ENCODE results near the gene MGAT5.

MGAT5 gene

DNA sequence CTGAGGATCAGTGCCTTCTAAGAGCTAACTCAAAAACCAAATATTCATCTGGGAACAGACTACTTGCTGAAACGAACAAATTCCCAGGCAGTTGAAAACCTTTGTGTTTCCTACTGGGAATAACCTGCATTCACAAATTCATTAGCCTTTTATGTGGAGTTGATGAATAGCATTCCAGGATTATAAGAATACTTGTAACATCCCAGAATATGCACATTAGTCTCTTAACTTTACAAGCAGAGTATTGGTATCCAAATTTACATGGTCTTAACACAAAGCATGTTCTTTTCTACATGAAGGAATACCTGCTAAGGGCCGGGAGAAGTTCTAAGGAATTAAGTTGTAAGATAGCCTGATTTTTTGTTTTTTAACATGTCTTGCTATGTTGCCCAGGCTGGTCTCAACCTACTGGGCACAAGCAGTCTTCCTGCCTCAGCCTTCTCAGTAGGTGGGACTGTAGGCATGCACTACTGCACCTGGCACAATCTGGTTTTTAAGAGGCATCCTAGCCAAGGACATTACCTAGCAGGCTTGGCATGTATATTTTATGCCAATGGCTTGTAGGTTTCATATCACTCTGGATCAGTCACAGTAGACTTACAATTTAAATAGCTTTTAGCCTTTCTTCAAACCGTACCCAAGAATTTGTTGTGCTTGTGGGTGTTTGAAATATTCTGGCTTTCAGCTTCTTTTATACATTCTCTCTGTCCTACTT lies 50.7 kb downstream of the MGAT5 start:
- DNase-seq (ENCODE audit: low read depth in 2 of 2) = no peak

DNA sequence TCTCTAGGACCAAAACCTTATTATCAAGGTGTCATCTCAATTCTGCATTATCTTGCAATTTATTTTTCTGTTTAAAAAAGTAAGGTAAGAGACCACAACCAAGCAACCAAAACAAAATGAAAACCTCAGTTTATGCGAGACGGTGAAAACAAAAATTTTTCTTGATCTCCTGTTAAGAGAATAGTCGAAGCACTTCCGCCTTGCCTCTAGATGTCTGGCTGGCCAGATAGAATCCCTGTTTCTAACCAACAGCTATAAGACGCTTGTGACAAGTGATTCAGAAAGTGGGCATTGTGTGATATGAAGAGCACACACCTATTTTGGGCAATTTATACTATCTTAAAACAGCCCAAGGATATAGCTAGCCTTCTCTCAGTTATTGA lies 51.2 kb downstream of the MGAT5 start:
- DNase-seq (ENCODE audit: low read depth in 2 of 2) = no peak

DNA sequence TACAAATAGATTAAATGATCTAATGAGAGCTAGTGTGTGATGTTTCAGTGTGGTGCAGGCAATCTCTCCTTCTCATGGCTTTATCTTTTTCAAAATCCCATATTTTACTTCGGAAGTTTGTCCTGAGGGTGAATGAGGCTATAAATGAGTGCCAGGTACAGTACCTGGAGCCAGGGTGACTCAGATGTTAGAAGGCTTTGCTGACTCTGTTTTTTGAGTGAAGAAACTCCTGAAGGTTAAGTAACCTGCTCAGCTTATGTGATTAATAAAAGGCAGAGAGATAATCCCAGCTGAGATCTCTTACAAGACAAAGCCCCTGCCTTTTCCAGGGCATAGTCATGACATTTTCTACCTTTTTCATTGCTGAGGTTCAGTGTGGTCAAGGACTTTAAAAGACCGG lies 52.6 kb downstream of the MGAT5 start:
- no peak for DNase-seq (ENCODE audit: low read depth in 2 of 2)

DNA sequence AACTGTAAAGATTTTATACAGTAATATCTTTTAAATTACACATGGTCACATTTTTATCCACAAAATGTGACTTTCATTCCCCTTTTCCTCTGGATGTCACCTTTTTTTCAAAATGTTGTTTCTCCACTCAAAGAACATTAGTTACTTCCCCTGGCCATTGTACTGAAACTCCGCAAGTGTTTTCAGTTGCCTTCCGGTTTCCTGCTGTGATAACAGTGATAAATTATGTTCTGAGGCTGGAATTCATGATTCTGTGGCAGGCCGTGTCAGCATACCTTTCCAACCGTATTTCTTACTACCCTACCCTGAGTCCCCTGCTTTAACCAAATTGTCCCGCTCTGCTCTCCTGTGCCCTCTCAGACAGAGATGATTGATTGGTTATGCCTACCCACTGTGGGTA lies 53.5 kb downstream of the MGAT5 start:
- no peak for DNase-seq (ENCODE audit: low read depth in 2 of 2)

DNA sequence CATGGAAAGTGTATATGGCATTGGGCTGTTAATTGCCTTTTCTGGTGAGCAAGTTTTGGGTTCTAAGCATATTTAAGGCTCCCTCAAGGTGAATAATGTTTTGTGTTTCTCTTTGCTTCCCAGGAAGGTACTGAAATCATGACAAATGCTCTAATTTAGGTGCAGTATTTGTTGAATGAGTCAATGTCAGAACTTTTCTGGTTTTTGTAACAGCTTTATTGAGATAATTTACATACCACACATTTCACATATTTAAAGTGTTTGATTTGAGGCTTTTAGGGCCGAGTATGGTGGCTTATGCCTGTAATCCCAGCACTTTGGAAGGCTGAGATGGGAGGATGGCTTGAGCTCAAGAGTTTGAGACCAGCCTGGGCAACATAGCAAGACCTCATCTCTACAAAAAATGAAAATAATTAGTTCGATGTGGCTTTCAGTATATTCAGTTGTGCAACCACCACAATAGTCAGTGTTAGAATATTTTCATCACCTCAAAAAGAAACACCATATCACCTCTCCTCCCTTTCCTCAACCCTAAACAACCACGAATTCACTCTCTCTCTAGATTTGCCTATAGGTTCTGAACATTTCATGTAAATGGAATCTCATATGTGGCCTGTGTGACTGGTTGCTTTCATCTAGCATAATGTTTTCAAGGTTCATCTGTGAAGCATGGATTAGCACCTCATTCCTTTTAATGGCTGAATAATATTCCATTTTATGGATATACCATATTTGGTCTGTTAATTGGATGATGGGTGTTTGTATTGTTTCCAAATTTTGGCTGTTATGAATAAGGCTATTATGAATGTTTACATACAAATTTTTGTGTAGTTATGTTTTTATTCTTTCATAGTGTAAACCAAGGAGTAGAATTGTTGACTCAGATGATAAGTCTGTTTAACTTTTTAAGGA lies 54.9 kb downstream of the MGAT5 start:
- DNase-seq (ENCODE audit: low read depth in 2 of 2) = no peak

DNA sequence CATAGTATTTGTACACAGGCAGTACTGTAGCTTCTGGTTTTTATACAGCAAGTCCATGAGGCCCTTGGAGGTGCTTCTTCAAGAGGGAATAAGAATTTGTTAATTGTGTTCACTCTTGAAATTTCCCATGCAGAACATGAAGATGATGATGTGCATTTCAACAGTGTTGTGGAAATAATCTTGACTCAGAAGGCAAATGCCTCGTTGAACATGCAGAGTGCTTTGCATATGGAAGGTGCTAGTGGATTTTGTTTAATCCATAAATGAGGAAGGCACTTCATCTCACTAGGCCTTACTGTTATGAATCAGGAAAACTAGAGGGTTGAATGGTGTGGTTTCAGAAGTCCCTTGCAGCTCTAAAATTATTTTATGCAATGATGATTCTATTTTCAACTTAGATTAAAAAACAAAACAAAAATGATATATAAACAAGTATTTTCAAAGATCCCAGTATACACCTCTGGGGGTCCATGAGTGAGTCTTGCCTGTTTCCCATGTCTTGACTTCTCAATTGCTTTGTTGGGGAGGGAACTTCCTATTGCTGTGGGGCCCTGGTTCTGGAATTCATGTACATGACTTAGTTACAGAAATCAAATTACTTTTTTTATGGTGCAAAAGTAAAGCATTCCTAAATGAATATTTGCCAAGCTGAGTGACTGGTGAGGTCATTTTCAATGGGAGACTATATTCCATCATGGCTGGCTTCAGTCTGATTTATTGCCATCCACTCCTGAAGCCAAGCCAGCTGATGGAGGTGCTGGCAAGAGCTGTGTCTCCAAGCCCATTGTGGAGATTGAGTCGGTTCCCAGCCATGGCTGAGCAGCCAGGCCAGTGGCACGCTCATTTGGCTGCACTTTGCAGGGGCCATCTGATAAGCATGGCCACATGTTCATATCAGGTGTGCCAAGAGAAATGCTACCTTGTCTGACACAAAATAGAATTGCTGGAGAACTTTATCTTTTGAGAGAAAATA lies 56.5 kb downstream of the MGAT5 start:
- DNase-seq (ENCODE audit: low read depth in 2 of 2) = no peak

DNA sequence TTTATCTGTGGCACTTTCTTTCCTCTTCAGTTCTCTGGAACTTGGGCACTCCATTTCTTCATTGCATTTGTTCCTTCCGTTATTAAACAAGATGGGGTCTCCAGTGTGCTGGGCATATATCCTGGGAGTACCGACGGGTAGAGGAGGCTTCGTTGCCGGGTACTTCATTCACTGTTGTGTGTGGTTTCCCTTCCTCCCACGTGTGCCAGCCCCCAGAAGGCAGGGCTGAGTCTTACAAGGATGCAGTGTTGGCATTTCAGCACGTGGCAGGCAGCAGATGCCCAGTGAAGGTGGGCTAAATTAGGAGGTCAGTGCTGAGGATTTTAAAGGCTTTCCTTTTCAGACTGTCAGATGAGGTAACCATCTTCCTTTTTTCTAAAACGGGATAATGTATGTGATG lies 58.6 kb downstream of the MGAT5 start:
- DNase-seq (ENCODE audit: low read depth in 2 of 2) = no peak

DNA sequence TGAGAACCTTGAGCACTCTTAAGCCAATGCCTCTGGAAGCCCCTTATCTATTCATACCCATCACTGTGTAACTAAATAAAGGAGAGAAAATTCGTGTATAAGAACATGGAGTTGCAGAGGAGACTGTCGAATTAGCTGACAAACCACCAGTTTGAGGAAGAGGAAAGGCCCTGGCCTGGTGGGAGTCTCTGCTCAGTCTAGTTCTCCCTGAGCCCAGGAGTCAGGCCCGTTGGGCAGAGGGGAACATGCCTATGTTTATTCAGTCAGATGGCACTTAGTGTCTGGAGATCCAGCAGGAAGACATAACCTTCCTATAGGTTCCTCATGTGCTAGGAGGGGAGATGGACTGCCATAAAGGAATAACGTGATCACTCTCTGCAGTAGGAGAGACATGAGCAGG lies 60.3 kb downstream of the MGAT5 start:
- DNase-seq (ENCODE audit: low read depth in 2 of 2) = no peak

DNA sequence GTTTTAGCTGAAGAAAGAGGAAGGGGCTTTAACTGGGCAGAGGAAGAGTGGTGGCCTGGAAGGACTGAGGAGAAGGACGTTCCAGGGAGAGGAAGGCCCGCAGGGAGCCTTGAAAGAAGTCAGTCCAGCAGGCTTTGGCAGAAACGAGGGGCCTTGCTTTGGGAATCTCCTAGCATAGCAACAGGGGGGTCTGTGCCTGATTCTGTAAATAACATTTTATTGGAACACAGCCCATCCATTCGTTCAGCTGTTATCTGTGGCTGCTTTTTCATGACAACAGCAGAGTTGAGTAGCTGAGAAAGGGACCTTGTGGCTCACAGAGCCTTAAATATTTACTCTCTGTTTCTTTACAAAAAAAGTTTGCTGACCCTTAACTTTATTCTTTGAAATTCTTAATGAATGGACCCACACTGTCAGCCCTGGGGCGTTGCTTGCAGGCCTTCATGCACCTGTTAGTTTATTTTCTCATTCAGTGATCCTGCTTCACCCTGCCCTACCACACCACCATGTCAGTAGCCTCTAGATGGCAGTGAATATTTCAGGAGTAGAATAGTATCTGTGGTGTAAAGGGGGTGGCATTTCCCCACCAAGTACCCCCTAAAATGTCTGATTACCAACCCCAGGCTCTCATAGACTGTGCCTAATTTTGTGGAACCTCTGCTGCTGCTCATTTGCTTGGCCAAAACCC lies 61.0 kb downstream of the MGAT5 start:
- no peak for DNase-seq (ENCODE audit: low read depth in 2 of 2)

DNA sequence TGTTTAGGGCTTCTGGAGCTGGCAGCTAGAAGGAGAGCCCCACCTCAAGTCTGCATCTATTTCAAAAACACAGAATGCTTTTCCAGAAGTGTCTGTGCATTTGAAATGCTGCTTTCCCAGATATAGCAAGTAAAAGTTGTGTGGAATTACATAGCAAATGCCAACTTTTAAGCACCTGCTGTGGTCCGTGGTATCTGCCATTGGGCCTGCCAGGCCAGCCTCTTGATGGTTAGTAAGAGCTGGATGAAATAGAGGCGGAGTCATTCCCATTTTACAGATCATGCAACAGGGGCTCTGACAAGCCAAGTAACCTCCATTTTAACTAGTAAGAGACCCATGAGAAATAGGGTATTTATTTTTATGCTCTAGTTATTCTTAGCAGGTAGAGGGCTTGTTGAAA lies 61.6 kb downstream of the MGAT5 start:
- no peak for DNase-seq (ENCODE audit: low read depth in 2 of 2)

DNA sequence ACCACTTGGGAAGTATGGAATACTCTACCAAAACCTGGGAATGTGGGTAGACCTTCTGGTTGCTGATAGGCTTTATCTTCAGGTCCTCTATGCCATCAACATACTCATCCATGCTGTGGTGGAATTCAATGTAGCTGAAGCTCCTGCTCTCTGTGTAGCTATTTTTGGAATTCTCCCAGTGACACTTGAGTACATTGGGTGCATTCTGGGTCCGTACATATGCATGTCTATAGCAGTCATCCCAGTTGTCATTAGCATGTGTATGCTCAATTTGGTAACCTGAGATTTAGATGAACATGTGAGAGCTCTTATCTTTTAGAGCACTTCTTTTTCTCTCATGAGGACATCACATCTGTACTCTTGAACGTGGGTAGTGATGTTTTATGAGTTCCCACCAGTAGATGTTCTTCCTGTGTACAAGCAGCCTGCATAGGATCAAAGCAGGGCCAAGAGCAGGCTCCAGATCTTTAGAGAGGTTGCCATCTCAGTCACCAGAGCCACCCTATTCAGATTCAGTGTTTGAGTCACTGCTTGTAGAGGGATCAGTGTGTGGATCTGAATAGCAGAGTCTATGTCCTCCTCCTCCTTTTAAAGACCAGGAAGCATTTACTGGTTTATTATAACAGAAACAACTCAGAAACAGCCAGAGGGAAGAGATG lies 65.9 kb downstream of the MGAT5 start:
- no peak for DNase-seq (ENCODE audit: low read depth in 2 of 2)

DNA sequence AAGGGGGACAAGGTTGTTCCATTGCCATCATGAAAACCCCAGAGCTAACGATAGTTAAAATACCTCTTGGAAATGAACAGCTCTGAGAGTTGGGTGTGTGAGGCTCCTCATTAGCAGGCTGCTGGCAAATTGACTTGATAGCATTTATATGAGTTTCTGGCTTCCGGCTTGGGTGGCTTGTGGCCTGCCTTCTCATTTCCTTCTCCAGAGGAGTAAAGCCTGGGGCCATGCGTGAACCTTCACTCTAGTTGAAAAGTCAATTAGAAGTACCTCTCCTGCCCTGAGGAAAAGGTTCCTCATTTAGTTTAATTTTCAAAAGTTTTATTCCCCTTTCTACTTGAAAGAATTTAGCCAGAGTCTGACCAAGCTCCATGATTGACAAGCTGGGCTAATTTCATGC lies 67.1 kb downstream of the MGAT5 start:
- peak; percentile 4 for DNase-seq (ENCODE audit: low read depth in 2 of 2)

DNA sequence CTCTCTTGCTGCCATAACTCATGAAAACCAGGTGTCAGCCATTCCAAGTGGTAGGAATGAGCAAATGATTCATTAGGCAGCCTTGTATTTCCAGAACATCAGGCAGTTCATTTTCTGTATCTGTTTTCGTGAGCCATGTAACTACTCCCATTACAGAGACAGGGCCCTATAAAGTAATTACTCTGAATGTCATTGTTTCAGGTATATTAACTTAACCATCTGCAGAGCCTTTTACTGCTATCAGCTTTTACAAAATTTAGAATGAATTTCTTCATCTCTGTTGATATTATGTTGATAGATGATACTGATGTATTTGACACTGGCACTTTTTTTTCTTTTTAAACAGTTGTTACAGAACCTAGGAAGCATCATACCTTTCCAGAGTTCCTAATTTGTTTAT lies 69.9 kb downstream of the MGAT5 start:
- no peak for DNase-seq (ENCODE audit: low read depth in 2 of 2)

DNA sequence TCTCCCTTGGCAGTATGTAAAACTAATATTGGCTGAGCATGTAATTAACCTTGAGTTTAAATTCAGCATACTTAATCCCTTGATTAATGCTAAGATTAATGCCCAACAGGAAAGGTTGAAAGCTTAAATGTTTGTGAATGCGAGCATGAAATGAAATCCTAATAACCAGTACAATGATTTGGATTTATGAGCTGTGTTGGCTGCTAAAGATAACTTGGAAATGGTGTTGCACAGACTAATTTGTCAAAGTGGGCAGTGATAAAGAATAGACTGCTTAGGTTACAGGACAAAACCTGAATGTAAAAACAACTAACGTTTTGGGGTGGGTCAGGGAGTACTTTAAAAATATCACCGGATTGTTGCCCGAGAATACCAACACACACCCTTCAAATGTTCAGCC lies 70.6 kb downstream of the MGAT5 start:
- DNase-seq (ENCODE audit: low read depth in 2 of 2) = no peak

DNA sequence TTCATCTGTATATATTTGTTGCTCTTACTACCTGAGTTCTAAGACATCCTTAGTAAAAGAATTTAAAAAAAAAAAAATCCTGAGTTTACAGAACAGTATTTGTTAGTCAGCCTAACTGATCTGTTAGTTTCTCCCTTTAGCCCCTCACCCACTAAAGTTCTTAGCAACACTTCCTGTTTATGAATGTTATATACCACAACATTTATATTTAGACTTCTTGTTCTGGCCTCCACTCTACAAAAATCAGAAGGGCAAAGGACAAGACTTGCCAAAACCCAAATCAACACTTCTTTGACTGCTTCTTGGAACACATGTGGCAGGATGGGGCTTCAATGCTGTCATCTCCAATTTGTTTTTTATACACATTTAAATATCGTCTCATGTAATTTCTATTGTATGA lies 71.1 kb downstream of the MGAT5 start:
- no peak for DNase-seq (ENCODE audit: low read depth in 2 of 2)

DNA sequence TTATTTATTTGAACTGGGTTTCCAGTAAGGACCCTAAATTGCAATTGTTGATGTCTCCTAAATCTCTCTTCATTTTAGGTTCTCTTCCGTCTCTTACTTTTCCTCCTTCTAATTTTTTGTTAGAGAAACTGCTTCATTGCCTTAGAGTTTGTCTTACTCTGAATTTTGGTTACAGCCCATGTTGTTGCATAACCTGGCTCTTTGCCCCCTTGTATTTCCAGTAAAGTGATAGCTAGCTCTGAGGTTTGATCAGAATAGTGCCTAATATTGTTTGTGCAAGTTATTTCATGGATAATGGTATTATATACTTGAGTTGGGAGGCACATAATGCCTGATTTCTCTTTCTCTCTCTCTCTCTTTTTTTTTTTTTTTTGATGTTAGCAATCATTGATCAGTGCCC lies 71.8 kb downstream of the MGAT5 start:
- DNase-seq (ENCODE audit: low read depth in 2 of 2) = no peak

DNA sequence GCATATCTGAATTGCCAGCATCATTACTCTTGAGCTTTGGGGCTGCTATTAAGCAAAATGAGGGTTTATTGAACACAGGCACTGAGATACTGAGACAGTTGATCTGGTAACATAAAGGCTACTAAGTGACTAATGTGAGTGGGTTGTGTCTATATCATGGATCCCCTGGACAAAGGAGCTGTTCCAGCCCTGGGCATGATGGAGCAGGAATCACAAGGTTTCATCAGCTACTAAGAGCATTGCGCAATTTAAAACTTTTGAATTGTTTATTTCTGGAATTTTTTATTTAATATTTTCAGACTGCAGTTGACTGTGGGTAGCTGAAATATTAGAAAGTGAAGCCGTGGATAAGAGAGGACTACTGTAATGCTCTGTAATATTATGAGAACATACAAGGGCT lies 73.5 kb downstream of the MGAT5 start:
- DNase-seq (ENCODE audit: low read depth in 2 of 2) = no peak

DNA sequence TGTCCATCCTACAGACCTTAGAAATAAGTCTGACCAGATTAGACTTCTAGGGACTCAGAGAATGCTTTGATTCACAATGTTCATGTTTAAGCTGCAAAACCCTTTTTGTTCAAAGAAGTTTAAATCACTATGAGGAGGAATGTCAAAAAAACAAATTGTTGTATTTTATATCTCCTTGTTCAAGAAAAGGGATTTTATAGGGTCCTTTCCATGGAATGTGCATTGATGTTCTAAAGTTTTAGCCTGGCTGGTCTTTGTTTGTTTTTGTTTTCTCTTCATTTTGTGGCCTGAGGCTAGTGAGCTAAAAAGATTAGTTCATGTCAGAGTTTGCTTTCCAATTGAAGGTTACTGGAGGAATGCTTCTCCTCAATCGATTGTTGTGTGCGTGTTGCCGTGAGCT lies 77.2 kb downstream of the MGAT5 start:
- DNase-seq (ENCODE audit: low read depth in 2 of 2) = no peak

DNA sequence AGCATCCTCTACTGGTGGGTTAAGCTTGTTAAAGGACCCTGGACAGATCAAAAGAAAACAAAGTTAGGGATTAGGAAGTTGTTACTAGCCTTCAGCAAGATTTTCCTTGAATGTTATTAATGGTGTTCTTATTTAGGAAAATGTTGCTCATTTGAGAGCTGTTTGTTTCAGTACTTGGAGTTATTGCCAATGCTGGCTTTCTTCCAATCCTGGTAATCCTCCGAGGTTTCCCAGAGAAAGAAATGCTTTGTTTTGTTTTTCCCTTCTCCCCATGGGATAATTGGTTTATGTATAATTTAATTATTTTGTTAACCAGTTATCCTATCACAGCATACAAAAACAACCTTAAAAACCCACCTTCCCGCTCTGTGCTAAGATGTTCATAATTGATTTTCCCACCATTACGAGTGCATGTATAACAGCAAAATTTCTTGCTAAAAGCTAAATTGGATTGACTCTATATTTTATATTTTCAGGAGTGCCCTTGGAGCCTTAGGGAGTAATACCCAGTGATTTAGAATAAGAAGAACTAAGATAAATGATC lies 79.8 kb downstream of the MGAT5 start:
- DNase-seq (ENCODE audit: low read depth in 2 of 2) = no peak

DNA sequence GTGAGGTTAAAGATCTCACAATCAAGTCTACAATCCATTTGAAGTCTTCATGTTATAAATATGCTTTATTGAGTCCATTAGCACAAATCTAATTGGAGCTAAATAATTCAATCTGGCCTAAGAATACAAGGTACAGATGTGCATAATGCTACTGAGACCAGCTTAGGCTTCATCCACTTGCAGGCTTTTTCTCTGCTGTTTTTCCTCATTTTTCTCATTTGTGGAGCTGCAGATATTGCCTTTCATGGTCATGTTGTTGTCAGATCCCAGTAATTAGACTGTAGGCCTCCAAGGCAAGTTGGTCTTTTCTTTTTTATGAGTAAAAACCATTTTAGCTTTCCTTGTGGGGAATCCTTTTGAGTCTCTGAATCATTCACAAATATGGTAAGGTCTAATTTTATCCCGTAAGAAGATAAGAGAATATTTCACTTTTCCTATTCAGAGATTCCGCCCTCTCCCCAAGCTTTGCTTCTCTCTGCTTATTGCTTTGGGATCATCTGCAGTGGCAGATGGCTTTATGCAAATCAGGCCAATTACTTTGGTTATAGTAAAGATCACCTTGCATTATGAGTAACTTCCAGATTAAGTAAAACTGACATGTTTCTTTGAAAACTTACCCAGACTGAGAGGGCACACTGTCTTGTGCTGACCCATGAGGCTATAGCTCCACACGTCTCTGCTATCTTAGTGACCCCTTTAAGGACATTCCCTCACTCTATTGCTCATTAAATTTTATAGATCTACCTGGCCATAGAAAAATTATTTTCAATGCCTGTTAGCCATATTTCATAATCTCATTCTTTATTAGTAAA lies 80.9 kb downstream of the MGAT5 start:
- no peak for DNase-seq (ENCODE audit: low read depth in 2 of 2)
